Activated CD8-positive, alpha-beta memory T cell treated with anti-CD3 and anti-CD28 coated beads, Interleukin-2, amount 50 U/mL, for 4 hours (primary cell): ENCODE results near the gene SUSD5.
"Not testable (repeated sequence)": the region's sequence is repeated elsewhere in the genome, so short reads cannot be mapped to it uniquely, and the experiment has no call there.

Source experiments
- DNase-seq: peaks from one replicate; pipeline ENCODE4 v3.0.0-alpha.2; 2020

SUSD5 gene

GRCh38 chr3:33187368-33187634 is 31.3 kb downstream of the SUSD5 start:
- DNase-seq: no peak

GRCh38 chr3:33186524-33187367 is 31.9 kb downstream of the SUSD5 start:
- no peak for DNase-seq

DNA sequence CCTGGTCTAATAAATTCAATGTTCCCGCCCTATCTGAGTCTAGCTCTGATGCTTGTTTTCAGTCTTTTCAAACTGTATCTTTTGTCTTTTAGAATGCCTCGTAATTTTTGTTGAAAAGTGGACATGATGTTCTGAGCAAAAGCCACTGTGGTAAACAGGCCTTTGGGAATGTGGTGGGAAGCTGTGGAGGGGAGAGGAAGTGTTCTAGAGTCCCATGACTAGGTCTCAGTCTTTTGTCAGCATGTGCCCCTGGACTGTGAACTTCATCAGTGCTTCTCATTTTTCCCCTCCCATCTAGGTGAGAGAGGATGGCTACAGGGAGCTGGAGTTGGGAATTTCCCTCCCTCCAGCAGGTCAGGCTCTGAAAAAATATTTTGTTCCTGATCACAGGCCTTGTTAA is 33.7 kb downstream of the SUSD5 start:
- DNase-seq: no peak

- not testable (repeated sequence) for DNase-seq
Measured at GRCh38 chr3:33181641-33182040, 37.0 kb downstream of the SUSD5 start.

DNA sequence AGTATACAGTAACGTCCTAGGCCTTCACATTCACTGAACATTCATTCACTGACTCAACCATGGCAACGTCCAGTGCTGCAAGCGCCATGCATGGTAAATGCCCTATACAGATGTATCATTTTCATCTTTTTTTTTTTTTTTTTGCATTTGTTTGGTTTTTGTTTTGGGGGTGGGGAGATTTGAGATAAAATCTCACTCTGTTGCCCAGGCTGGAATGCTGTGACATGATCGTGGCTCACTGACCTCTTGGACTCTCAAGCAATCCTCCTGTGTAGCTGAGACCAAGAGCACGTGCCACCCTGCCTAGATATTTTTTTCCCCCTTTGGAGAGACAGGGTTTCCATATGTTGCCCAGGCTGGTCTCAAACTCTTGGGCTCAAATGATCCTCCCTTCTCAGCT is 37.4 kb downstream of the SUSD5 start:
- DNase-seq: no peak

DNA sequence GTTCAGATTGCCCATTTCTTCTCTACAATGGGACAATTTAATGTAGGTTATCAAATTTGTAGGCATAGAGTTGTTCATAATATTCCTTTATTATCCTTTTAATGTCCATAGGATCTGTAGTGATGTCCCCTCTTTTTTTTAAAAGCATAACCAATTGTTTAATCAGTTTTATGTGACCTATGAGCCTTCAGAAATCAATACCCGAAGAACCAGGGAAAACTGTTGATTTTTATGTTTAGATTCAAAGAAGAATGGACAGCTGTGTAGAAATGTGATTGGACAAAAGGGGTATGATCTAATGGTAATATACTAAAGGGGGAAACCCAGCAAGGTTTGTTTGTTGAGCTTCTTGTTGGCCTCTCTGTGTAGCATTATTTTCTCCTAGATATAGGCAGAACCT is 39.5 kb downstream of the SUSD5 start:
- DNase-seq: no peak

DNA sequence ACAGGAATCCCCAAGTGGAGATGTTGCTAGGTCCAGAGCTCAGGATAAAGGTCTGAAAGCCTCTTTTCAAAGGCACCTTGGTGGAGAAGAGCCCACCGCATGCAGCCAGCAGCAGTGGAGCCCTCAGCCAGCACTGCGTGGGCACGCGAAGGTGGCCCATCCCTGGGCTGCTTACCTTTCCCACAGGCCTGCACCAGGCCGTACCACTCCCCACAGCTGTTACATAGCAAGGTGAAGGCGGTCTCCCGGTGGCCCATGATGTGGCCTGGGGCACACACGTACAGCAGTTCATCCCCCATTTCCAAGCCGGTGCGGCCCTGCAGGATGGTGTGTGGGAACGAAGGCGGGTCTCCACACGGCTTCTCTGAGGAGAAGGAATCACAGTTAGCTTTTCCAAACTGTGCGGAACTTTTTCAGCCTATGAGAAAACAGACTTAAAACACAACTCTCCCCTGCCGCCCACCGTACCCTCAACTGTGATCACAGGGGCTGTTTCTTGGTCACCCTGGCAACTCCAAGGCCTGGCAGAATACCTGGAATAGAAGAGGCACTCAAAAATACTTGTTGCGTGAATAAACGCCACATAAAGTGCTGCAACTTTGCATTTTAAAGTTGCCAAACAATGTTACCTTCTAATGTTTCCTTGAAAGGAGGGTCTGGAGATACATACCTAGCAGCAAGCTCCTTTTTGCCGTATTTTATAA is 43.7 kb downstream of the SUSD5 start:
- DNase-seq: no peak

- DNase-seq: no peak
Measured at GRCh38 chr3:33174095-33174494, 44.5 kb downstream of the SUSD5 start.

DNA sequence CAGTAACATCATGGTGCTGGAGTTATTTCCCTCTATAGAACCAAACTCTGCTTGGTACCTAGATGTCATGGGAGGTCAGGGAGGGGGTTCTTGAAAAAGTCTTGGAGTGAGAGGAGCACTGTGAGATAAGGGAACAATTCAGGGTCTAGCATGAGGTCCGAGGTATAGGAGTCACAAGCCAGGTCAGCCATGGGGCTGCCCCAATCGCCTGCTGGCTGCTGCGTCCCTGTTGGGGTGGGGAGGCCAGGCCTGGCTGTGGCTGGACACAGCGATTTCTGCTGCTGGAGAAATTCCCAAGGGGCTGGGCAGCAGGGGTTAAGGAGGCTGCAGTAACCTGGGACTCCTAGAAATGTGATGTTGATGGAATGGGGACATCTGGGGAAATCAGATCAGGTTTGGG is 44.9 kb downstream of the SUSD5 start:
- DNase-seq: no peak

- no peak for DNase-seq
Measured at GRCh38 chr3:33173103-33173502, 45.5 kb downstream of the SUSD5 start.

DNA sequence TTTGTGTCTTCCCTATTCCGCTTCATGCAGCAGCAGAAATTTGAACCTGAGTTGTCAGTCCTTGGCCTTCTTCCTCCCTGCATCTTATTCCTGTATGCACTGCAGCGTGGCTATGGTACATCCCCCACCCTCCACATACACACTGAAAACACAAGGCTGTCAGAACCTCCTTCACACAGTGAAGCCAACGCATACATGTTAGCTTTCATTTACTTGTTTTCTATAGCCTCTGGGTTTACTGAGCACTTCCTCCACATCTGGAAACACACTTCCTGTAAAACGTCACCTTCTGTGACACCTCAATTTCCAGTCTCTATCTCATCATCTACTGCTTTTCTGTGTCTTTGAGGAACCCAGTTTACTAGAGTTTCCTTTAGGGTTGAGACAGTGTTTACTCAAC is 47.0 kb downstream of the SUSD5 start:
- DNase-seq: no peak

- no peak for DNase-seq
Measured at GRCh38 chr3:33170531-33170930, 48.1 kb downstream of the SUSD5 start.

GRCh38 chr3:33167716-33168336 is 50.8 kb downstream of the SUSD5 start:
- no peak for DNase-seq

DNA sequence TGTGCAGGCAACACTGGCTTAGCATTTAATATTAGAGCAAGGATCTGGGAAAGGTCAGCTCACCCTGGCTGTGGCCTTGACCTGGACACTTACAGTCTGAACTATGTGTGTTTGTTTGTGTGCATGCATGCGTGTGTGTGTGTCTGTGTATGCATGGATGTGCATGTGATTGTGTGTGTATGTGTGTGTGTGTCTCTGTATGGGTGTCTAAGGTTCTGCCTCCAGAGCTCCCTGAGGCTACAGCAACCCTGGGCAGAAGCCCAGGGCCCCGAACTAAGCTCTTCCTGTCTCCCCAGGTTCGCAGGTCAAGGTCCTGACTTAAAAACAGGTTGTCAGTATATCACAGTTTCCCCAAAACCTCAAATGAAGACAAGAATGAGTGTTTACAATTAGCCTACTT is 51.3 kb downstream of the SUSD5 start:
- DNase-seq: no peak

GRCh38 chr3:33166095-33166494 is 52.5 kb downstream of the SUSD5 start:
- DNase-seq: no peak

- no peak for DNase-seq
Measured at GRCh38 chr3:33165372-33165771, 53.2 kb downstream of the SUSD5 start.

GRCh38 chr3:33162621-33163020 is 56.0 kb downstream of the SUSD5 start:
- DNase-seq: not testable (repeated sequence)

GRCh38 chr3:33159981-33160380 is 58.6 kb downstream of the SUSD5 start:
- no peak for DNase-seq

DNA sequence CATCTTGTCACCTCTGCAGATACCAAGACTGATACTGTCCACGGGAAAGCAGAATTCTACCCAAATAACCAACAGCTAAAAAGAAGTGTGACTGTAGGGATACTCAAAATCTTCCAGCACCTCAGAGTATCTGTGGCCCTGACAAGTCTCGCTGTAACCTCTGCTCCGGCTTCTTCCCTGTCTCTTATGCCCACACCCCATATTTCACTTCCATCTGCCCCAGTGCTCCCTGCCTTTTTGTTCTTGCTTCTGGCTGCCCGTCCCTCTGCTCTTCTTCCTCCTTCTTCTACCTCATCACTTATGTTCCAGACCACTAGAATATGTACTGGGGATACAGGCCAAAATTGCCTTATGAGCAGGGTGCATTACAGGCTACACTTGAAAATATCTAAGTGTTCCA is 59.4 kb downstream of the SUSD5 start:
- DNase-seq: no peak

DNA sequence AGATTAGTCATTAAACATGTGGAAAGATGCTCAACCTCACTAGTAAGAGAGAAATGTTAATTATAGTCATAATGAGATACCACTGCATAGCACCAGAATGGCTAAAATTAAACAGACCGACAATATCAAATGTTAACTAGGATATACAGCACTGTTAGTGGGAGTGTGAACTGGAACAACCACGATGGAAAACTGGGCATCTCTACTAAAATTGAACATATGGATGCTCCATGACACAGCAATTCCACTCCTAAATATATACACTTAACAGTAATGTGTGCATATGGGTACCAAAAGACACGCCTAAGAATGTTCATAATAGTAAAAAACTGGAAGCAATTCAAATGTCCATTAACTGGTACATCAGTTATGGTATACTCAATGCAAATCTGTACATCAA is 63.3 kb downstream of the SUSD5 start:
- DNase-seq: no peak

DNA sequence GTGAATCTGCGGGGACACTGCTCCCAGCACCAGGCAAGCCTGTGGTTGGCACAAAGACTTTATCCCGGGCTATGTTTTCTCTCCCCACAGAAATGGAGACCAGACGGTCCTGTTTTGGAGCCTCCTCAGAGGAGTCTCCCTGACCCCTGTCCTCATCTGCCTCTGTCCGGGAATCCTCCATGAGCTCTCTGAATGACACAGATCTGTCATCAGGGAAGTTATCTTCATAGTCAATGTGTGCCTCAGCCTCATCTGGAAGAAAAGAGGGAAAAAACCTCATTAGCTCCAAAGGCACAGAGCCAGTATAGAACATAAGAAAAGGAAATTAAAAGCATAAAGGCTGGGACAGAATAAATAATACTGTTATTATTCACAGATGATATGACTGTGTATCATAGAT is 64.8 kb downstream of the SUSD5 start:
- DNase-seq: no peak

DNA sequence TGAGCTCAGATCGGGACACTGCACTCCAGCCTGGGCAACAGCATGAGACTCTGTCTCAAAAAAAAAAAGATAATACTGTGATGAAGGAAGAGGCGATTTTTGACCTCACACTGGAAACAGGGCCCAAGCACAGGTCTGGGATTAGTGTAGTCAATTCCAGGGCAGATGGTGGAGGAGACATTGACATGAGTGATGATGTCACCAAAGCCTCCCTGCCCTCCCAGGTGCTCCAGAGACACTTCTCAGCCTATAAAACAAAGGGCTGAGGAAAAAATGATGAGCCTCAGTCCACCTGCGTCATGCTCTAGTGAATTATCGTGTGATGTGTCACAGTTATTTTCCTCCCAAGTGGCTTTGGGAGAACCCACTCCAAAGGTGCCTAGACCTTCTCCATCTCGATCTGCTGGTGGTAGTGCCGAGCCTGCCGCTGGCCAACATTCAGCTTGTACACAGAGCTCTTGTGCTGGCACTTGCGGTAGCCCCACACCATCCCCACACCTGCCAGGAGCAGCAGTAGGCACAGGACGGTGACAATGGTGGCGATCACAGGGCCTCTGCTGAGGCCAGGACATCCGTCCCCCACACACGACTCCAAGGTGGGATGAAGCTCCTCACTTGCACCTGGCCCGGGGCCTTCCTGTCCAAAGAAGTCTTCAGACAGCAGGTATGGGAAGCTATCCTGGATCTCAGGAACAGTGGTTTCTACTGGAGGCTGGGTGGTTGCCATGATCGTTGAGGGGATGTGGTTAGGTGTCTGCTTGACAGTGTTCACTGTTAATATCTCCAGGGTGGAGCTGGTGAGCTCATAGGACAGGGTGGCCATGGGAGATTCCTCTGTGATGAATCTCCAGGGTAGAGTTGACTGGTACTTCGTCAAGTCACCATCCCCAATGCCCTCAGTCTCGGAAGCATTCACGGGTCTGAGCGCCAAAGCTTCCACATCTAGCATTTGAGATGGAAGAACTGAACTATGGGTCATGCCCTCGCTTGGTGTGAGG is 65.9 kb downstream of the SUSD5 start:
- no peak for DNase-seq

- no peak for DNase-seq
Measured at GRCh38 chr3:33149342-33149741, 69.3 kb downstream of the SUSD5 start.
